IMR-90 (cell line): ENCODE measurements around the gene CHST8. TPM values are rescaled to one million over a fixed set of nuclear protein-coding genes. Genes with fewer than 3 reads are reported as not detected.

ENCODE experiments used
- ATAC-seq: fragments of 200-7000 bp; cut with Tn5 transposase; 2 replicates; pipeline ENCODE4 v1.9.1; 2020; ENCODE audit warnings: low read depth, mild to moderate bottlenecking, moderate library complexity
- BruUV-seq: library from RNA; stranded (reverse); fragments of 400-500 nt; replicated peaks from 2 replicates; lab custom pipeline; 2021; lab: Mats Ljungman, UMichigan
- CTCF ChIA-PET: fragments of 300-600 bp; formaldehyde crosslinking; extraction: SDS; loops from one replicate; lab custom pipeline; 2021; ENCODE audit warnings: antibody characterized with exemption; lab: Yijun Ruan, JAX
- POLR2A ChIA-PET: fragments of 300-600 bp; sonication (Branson Sonifier 250); formaldehyde crosslinking; loops from one replicate; lab custom pipeline; 2022; ENCODE audit warnings: antibody characterized with exemption; ENCODE audit not compliant: unreplicated experiment; lab: Charles Lee
- DNase-seq: peaks from one replicate; pipeline ENCODE4 v3.0.0; 2013
- H2AFZ ChIP-seq: replicated peaks from 2 replicates; pipeline ENCODE3; 2013; ENCODE audit warnings: low read length, mild to moderate bottlenecking; ENCODE audit not compliant: poor library complexity
- H2AK5ac ChIP-seq: 2 replicates; pipeline ENCODE4 v1.6.1; 2013; ENCODE audit warnings: low read depth, low read length, inconsistent platforms
- H2AK9ac ChIP-seq: replicated peaks from 2 replicates; pipeline ENCODE3; 2013; ENCODE audit warnings: mild to moderate bottlenecking, low read depth, low read length, moderate library complexity; ENCODE audit not compliant: poor library complexity
- H2BK120ac ChIP-seq: 2 replicates; pipeline ENCODE4 v1.6.1; 2013; ENCODE audit warnings: low read depth, low read length, inconsistent platforms
- H2BK15ac ChIP-seq: 3 replicates; pipeline ENCODE4 v1.6.1; 2013; ENCODE audit warnings: low read depth, low read length, inconsistent platforms
- H2BK20ac ChIP-seq: 2 replicates; pipeline ENCODE4 v1.6.1; 2013; ENCODE audit warnings: low read depth, mild to moderate bottlenecking, inconsistent platforms, low read length, moderate library complexity
- H2BK5ac ChIP-seq: 2 replicates; pipeline ENCODE4 v1.6.1; 2013; ENCODE audit warnings: mild to moderate bottlenecking, low read depth, low read length, inconsistent platforms; ENCODE audit not compliant: poor library complexity, severe bottlenecking
- H3K14ac ChIP-seq: replicated peaks from 2 replicates; pipeline ENCODE4 v1.6.1; 2013; ENCODE audit warnings: low read depth, low read length, inconsistent platforms
- H3K18ac ChIP-seq: 2 replicates; pipeline ENCODE4 v1.6.1; 2013; ENCODE audit warnings: low read depth, low read length, control low read depth
- H3K23ac ChIP-seq: 2 replicates; pipeline ENCODE4 v1.6.1; 2013; ENCODE audit warnings: low read depth, low read length, inconsistent platforms
- H3K27ac ChIP-seq: 2 replicates; pipeline ENCODE4 v1.5.1; 2013; ENCODE audit warnings: mild to moderate bottlenecking, control low read depth, low read length; ENCODE audit not compliant: insufficient read depth
- H3K27me3 ChIP-seq: 2 replicates; pipeline ENCODE4 v1.6.1; 2013; ENCODE audit warnings: low read length; ENCODE audit not compliant: control insufficient read depth, insufficient read depth
- H3K36me3 ChIP-seq: 2 replicates; pipeline ENCODE4 v1.6.1; 2013; ENCODE audit warnings: low read length, mixed read lengths; ENCODE audit not compliant: control insufficient read depth, insufficient read depth
- H3K4ac ChIP-seq: 2 replicates; pipeline ENCODE4 v1.6.1; 2013; ENCODE audit warnings: low read depth, low read length, inconsistent platforms
- H3K4me1 ChIP-seq: 2 replicates; pipeline ENCODE4 v1.6.1; 2013; ENCODE audit warnings: low read length, mixed read lengths; ENCODE audit not compliant: control insufficient read depth, insufficient read depth
- H3K4me2 ChIP-seq: 2 replicates; pipeline ENCODE4 v1.6.1; 2013; ENCODE audit warnings: low read depth, mild to moderate bottlenecking, control low read depth, low read length, moderate library complexity
- H3K4me3 ChIP-seq: 2 replicates; pipeline ENCODE4 v1.5.1; 2013; ENCODE audit warnings: low read depth, mild to moderate bottlenecking, control low read depth, low read length, moderate library complexity; ENCODE audit not compliant: insufficient read depth
- H3K56ac ChIP-seq: 2 replicates; pipeline ENCODE4 v1.6.1; 2013; ENCODE audit warnings: low read length, inconsistent platforms; ENCODE audit not compliant: insufficient read depth; ENCODE audit errors: extremely low read depth
- H3K79me1 ChIP-seq, 2 experiments: 2 replicates each; pipeline ENCODE4 v1.6.1; 2013; ENCODE audit warnings: low read length in 2 of 2, inconsistent platforms in 1 of 2, low read depth in 1 of 2
- H3K9ac ChIP-seq: 2 replicates; pipeline ENCODE4 v1.6.1; 2013; ENCODE audit warnings: low read depth, low read length, control low read depth
- H3K9me1 ChIP-seq: 2 replicates; pipeline ENCODE4 v1.6.1; 2013; ENCODE audit warnings: low read length, inconsistent platforms; ENCODE audit not compliant: insufficient read depth
- H3K9me3 ChIP-seq: 2 replicates; pipeline ENCODE4 v1.6.1; 2013; ENCODE audit warnings: low read length; ENCODE audit not compliant: control insufficient read depth, insufficient read depth
- H4K20me1 ChIP-seq: 2 replicates; pipeline ENCODE4 v1.6.1; 2013; ENCODE audit warnings: low read length, inconsistent platforms; ENCODE audit not compliant: insufficient read depth
- H4K5ac ChIP-seq: 2 replicates; pipeline ENCODE4 v1.6.1; 2013; ENCODE audit warnings: mild to moderate bottlenecking, low read depth, low read length, control low read depth
- H4K8ac ChIP-seq, 2 experiments: 2 replicates each; pipeline ENCODE4 v1.6.1; 2013; ENCODE audit warnings: low read depth in 2 of 2, low read length in 2 of 2, control low read depth in 1 of 2, inconsistent platforms in 1 of 2
- H4K91ac ChIP-seq: 2 replicates; pipeline ENCODE4 v1.6.1; 2013; ENCODE audit warnings: low read depth, low read length, inconsistent platforms; ENCODE audit not compliant: insufficient read depth
- CEBPB ChIP-seq: IDR thresholded peaks from 2 replicates; pipeline ENCODE4 v1.6.1; 2012; ENCODE audit warnings: low read depth, low read length, improper control_type of control experiment
- CHD1 ChIP-seq: IDR thresholded peaks from 2 replicates; pipeline ENCODE4 v1.6.1; 2012; ENCODE audit warnings: low read depth, low read length, improper control_type of control experiment
- CTCF ChIP-seq: conservative IDR thresholded peaks from 2 replicates; pipeline ENCODE4 v1.5.1; 2012; ENCODE audit warnings: mild to moderate bottlenecking, low read depth, low read length, improper control_type of control experiment
- FOS ChIP-seq: fragments of 150-350 bp; IDR thresholded peaks from 2 replicates; pipeline ENCODE4 v1.6.1; 2016; ENCODE audit warnings: low read depth, low read length
- MAFK ChIP-seq: IDR thresholded peaks from 2 replicates; pipeline ENCODE4 v1.6.1; 2012; ENCODE audit warnings: low read depth, low read length, improper control_type of control experiment
- MAZ ChIP-seq: IDR thresholded peaks from 2 replicates; pipeline ENCODE4 v1.6.1; 2012; ENCODE audit warnings: low read depth, mild to moderate bottlenecking, low read length, improper control_type of control experiment, moderate library complexity, borderline replicate concordance
- MXI1 ChIP-seq: IDR thresholded peaks from 2 replicates; pipeline ENCODE4 v1.6.1; 2012; ENCODE audit warnings: low read depth, mild to moderate bottlenecking, low read length, moderate library complexity, borderline replicate concordance
- NFE2L2 ChIP-seq: fragments of 150-350 bp; IDR thresholded peaks from 2 replicates; pipeline ENCODE4 v1.6.1; 2016; ENCODE audit warnings: low read depth, mild to moderate bottlenecking, low read length
- POLR2A ChIP-seq: IDR thresholded peaks from 2 replicates; pipeline ENCODE4 v1.6.1; 2012; ENCODE audit warnings: mild to moderate bottlenecking, low read depth, low read length
- RAD21 ChIP-seq: IDR thresholded peaks from 2 replicates; pipeline ENCODE4 v1.6.1; 2012; ENCODE audit warnings: low read length, improper control_type of control experiment
- RCOR1 ChIP-seq: IDR thresholded peaks from 2 replicates; pipeline ENCODE4 v1.6.1; 2012; ENCODE audit warnings: mild to moderate bottlenecking, low read length, improper control_type of control experiment; ENCODE audit not compliant: insufficient replicate concordance
- SMC3 ChIP-seq: fragments of 150-350 bp; IDR thresholded peaks from 2 replicates; pipeline ENCODE4 v1.6.1; 2016; ENCODE audit warnings: low read depth, mild to moderate bottlenecking, antibody characterized with exemption, low read length, moderate library complexity
- USF2 ChIP-seq: fragments of 150-350 bp; IDR thresholded peaks from 2 replicates; pipeline ENCODE4 v1.6.1; 2017; ENCODE audit warnings: mild to moderate bottlenecking, antibody characterized with exemption, low read length, low read depth
- WGBS, 2 experiments: methylation state at CpG; one replicate each; pipeline versions ENCODE4 v1.1.5 to v1.1.7; 2013; ENCODE audit warnings: missing lambda C conversion rate in 2 of 2; ENCODE audit not compliant: insufficient read length in 1 of 2; ENCODE audit errors: extremely low coverage in 2 of 2; 5-methylcytosine and 5-hydroxymethylcytosine counted together
- dilution Hi-C: fragments of 300-500 bp; cut with HindIII; formaldehyde crosslinking; loops from one replicate; pipeline ENCODE4 v1.14.3; 2018; ENCODE audit warnings: low sequenced_read_pairs; ENCODE audit not compliant: unreplicated experiment
- in situ Hi-C: fragments of 300-500 bp; cut with MboI; formaldehyde crosslinking; loops from 3 replicates; pipeline ENCODE4 v1.14.3; 2019; ENCODE audit warnings: low sequenced_read_pairs, inconsistent platforms, mixed read lengths
- intact Hi-C: fragments of 100-400 bp; cut with micrococcal nuclease; formaldehyde crosslinking; loops from 2 replicates; pipeline ENCODE4 v1.10.0; 2022
- polyA plus RNA-seq, 3 experiments: library from polyadenylated mRNA; depleted of rRNA; stranded (reverse); fragments of >200 nt; gene quantifications; 2 replicates each; pipeline ENCODE4 v1.2.3, GENCODE V29; 2012; ENCODE audit warnings: low replicate concordance in 1 of 3
- total RNA-seq: library from RNA; depleted of rRNA; stranded (reverse); fragments of >200 nt; gene quantifications from 2 replicates; pipeline ENCODE4 v1.2.3, GENCODE V29; 2012
- TF ChIP-seq, protein P1 (sequence below): fragments of 150-350 bp; IDR thresholded peaks from 2 replicates; pipeline ENCODE4 v1.6.1; 2016; ENCODE audit warnings: low read depth, mild to moderate bottlenecking, low read length, moderate library complexity, borderline replicate concordance

Gene CHST8
- total and polyA plus RNA-seq, 2 of the 4 experiments (the other 2 are of a cell fraction), result not detected

DNA sequence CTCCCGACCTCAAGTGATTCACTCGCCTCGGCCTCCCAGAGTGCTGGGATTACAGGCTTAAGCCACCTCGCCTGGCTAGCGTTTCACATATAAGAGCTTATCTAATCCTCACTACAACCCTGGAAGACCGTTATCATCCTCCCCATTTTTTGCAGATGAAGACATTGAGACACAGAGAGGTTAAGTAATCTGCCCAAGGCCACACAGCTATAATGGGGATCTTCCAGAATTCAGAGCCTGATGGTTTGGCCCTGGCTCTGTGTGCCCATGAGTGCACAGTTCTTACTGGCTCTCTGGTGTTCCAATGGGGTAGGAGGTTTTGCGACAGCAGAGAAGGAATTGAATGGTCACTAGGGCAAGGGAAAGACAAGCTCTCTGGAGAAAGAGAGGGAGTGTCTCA is 158.1 kb downstream of the CHST8 start:
- H4K20me1 ChIP-seq, result no peaks in the 10 kb centered on the region
- dilution Hi-C loops (no loop called here), in situ Hi-C loops (loop anchor here (5.0 to 25.0 kb wide), 3 partner anchors 222 to 557 kb away; no protein-coding TSS in a partner anchor), intact Hi-C loops (loop anchor here (10.0 kb wide), 1 partner anchor 655 kb away; no protein-coding TSS in a partner anchor)
- no peaks in the 10 kb centered on the region for H3K36me3 ChIP-seq
- no peak overlapping the region for H2BK20ac ChIP-seq
- no TSS peak for BruUV-seq
- H4K8ac ChIP-seq, result no peak overlapping the region
- no peak for ATAC-seq
- H2AK5ac ChIP-seq, result no peak overlapping the region
- H2BK5ac ChIP-seq, result no peak overlapping the region
- no peak overlapping the region for H3K9ac ChIP-seq
- H3K4me2 ChIP-seq, result no peak overlapping the region
- H3K27me3 ChIP-seq, result peaks cover 16% of the 10 kb centered on the region; the same call in 1 of the 2 replicates
- no peak overlapping the region for H3K4me3 ChIP-seq
- no peak overlapping the region for H2AK9ac ChIP-seq
- no peak for DNase-seq
- no peak for TF ChIP-seq NFE2L2
- no peak for TF ChIP-seq USF2
- TF ChIP-seq MAZ, result no peak
- TF ChIP-seq POLR2A, result no peak
- TF ChIP-seq CEBPB, result no peak
- TF ChIP-seq SMC3, result no peak
- TF ChIP-seq, protein P1, sequence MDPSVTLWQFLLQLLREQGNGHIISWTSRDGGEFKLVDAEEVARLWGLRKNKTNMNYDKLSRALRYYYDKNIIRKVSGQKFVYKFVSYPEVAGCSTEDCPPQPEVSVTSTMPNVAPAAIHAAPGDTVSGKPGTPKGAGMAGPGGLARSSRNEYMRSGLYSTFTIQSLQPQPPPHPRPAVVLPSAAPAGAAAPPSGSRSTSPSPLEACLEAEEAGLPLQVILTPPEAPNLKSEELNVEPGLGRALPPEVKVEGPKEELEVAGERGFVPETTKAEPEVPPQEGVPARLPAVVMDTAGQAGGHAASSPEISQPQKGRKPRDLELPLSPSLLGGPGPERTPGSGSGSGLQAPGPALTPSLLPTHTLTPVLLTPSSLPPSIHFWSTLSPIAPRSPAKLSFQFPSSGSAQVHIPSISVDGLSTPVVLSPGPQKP, result no peak
- TF ChIP-seq RCOR1, result no peak
- TF ChIP-seq RAD21, result no peak
- no peak for TF ChIP-seq CHD1
- TF ChIP-seq MXI1, result no peak
- no peak for TF ChIP-seq MAFK
- no peak for TF ChIP-seq FOS
- TF ChIP-seq CTCF, result no peak
- H3K4me1 ChIP-seq, result no peaks in the 10 kb centered on the region
- no peak overlapping the region for H2AFZ ChIP-seq
- ChIA-PET POLR2A (no interaction called here), CTCF (interaction anchor here (0.6 to 3.2 kb wide), 2 partner anchors 218 to 366 kb away, joined by 3 to 36 read pairs; no protein-coding TSS in a partner anchor)
- H3K9me3 ChIP-seq, result no peaks in the 10 kb centered on the region
- H2BK120ac ChIP-seq, result no peak overlapping the region
- H3K4ac ChIP-seq, result no peak overlapping the region
- H3K14ac ChIP-seq, result no peak overlapping the region
- no peak overlapping the region for H4K5ac ChIP-seq
- no peak overlapping the region for H3K27ac ChIP-seq
- no peak overlapping the region for H3K56ac ChIP-seq
- H3K9me1 ChIP-seq, result peaks cover 14% of the 10 kb centered on the region
- H3K23ac ChIP-seq, result no peak overlapping the region
- no peak overlapping the region for H4K91ac ChIP-seq
- no peak overlapping the region for H3K18ac ChIP-seq
- no peak overlapping the region for H2BK15ac ChIP-seq
- H3K79me1 ChIP-seq, result no peaks in the 10 kb centered on the region
- 90% methylated on average over 4 of the region's 7 CpGs; no CpG with 5 or more reads in 1 of the 2 experiments for WGBS, 2 experiments
